D341Med (cell line): ENCODE measurements around the gene NMU.
"Not testable (repeated sequence)": the region's sequence is repeated elsewhere in the genome, so short reads cannot be mapped to it uniquely, and the experiment has no call there.

ENCODE experiments used
- DNase-seq: peaks from one replicate; pipeline ENCODE4 v3.0.0; 2012; ENCODE audit warnings: low spot score

The NMU gene, protein sequence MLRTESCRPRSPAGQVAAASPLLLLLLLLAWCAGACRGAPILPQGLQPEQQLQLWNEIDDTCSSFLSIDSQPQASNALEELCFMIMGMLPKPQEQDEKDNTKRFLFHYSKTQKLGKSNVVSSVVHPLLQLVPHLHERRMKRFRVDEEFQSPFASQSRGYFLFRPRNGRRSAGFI

GRCh38 chr4:55635741-55636655, at the start of gene NMU:
Gene NMU, minus strand, starts transcription at chr4:55636298. Its CDS starts 106 bp downstream, at chr4:55636192.
- peak; percentile 79 for DNase-seq

GRCh38 chr4:55684276-55684675, 48.2 kb upstream of the NMU start:
- DNase-seq, result no peak

DNA sequence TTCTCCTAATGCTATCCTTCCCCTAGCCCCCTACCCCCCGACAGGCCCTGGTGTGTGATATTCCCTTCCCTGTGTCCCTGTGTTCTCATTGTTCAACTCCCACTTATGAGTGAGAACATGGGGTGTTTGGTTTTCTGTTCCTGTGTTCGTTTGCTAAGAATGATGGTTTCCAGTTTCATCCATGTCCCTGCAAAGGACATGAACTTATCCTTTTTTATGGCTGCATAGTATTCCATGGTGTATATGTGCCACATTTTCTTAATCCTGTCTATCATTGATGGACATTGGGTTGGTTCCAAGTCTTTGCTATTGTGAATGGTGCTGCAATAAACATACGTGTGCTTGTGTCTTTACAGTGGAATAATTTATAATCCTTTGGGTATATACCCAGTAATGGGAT, 46.7 kb upstream of the NMU start:
- not testable (repeated sequence) for DNase-seq

- DNase-seq, result no peak
These were observed 46.2 kb upstream of the NMU start for GRCh38 chr4:55682295-55682694.

GRCh38 chr4:55681430-55681829, 45.3 kb upstream of the NMU start:
- no peak for DNase-seq

DNA sequence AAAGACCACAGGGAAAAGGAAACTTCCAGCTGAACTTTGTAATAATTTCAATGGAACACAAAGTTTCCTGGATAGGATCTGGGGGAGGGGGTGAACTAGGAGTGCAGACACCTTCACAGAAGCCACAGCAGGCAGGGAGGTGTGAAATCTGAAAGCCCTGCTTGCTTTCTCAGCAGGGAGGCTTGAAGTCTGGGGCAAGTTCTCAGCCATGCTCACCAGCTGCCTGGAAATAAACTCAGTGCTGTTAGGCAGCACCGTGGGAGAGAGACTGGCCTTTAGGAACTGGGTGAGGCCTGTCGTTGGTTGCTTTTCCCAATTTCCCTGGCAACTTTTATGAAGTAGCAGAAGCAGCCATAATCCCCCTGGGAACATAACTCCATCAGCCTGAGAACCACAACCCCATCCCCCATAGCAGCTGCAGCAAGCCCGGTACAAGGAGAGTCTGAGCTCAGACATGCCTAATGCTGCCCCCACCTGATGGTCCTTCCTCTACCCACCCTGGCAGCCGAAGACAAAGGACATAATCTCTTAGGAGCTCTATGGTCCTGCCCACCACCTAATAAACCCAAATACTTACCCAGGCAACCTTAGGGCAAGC, 39.2 kb upstream of the NMU start:
- DNase-seq, result no peak

DNA sequence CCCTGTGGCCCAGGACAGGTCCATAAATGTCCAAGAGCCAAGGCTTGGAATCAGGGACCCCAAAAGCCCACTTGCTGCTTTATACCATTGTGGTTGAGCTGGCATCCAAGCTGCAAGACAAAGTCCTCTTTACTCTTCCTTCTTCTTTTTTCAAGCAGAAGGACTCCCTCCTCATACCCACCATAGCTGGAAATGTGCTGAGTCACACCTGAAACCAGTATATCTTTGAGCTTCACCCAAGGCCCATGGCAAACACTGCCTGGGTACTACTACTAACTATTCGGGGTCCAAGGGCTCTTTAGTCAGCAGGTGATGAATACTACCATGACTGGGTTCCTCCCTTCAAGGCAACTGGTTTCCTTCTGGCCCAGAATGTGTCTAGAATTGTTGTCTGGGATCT, 37.3 kb upstream of the NMU start:
- DNase-seq, result no peak

GRCh38 chr4:55671667-55672066, 35.6 kb upstream of the NMU start:
- no peak for DNase-seq

DNA sequence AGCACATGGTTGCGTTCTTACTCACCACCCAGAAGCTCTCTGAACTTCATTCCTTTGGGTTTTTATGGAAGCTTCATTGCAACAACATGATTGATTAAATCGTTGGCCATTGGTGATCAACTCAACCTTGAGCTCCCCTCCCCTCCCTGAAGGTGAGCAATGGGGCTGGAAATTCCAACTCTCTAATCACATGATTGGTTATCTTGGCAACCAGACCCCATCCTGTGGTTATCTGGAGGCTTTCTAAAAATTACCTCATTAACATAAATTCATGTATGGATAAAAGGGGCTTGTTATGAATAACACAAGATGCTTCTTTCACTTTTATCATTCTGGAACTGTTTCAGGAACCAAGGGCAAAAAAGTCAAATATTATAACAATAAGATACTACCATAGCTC, 34.6 kb upstream of the NMU start:
- DNase-seq, result no peak

DNA sequence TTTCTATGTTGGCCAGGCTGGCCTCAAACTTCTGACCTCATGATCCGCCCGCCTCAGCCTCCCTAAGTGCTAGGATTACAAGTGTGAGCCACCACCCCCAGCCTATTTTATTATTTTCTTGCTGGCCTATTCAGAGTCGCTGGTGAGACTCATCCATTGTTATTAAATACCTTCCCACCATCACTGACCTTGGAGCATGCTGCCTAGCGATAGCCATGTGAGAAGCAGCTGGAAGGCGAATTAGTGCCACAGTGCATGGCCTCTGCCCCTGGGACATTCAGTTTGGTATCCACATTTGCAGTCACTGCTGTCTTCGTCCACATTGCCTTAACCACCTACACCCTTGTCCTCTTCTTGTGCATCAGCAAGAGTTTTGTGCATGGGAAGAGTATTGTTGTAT, 32.4 kb upstream of the NMU start:
- no peak for DNase-seq

GRCh38 chr4:55666535-55666934, 30.4 kb upstream of the NMU start:
- DNase-seq, result no peak

DNA sequence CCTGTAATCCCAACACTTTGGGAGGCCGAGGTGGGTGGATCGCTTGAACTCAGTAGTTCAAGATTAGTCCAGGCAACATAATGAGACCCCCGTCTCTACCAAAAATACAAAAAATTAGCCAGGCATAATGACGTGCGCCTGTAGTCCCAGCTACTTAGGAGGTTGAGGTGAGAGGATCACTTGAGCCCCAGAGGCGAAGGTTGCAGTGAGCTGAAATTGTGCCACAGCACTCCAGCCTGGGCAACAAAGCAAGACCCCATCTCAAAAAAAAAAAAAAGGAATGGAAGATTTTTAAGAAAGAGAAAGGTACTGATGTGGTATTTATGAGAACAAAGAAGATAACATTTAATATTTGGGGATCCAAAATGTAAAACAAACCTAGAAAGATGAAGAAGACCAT, 27.0 kb upstream of the NMU start:
- DNase-seq, result no peak

DNA sequence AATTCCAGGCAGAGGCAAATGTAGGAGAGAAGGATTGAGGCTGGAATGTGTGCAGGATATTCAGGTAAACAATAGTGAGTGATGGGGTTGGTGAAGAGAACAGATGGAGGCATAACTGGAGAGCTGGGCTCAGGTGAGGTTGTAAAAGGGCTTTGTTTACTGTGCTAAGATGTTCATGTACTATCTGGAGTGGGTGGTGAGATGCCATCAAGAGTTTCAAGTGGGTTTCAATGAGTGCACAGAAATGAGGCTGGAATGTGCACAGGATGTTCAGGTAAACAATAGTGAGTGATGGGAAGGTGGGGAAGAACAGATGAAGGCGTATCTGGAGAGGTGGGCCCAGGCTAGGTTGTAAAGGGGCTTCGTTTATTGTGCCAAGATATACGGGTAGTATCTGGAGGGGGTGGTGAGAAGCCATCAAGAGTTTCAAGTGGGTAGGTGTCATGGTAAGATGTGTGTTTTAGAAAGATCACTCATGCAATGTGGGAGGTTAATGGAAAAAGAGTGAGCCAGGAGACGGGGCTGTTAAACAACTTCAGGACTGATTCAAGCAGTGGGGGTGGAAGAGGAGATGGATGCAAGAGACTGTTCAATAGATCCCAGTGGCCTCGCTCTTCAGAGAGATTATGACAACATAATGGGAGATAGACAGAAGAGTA, 25.4 kb upstream of the NMU start:
- DNase-seq, result no peak

DNA sequence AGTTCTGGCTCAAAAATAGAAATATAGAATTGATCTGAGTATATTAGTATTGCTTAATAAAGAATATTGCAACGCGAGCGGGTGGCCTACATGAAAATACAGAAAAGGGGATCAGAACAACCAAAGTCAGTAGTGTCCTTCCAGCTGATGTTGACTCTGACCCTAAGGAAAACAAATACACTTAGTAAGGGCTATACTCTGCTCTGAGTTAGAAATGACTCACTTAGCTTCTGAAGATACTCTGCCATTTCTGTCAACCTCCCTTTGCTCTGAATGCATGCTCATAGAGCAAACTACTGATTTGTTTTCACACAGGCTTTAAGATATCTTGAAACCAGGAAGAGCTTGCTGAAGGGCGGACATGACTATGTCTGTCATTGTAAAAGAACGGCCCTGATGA, 22.6 kb upstream of the NMU start:
- no peak for DNase-seq

- no peak for DNase-seq
These were observed 18.0 kb upstream of the NMU start for GRCh38 chr4:55654131-55654530.

- no peak for DNase-seq
These were observed 14.4 kb upstream of the NMU start for GRCh38 chr4:55650483-55650882.

DNA sequence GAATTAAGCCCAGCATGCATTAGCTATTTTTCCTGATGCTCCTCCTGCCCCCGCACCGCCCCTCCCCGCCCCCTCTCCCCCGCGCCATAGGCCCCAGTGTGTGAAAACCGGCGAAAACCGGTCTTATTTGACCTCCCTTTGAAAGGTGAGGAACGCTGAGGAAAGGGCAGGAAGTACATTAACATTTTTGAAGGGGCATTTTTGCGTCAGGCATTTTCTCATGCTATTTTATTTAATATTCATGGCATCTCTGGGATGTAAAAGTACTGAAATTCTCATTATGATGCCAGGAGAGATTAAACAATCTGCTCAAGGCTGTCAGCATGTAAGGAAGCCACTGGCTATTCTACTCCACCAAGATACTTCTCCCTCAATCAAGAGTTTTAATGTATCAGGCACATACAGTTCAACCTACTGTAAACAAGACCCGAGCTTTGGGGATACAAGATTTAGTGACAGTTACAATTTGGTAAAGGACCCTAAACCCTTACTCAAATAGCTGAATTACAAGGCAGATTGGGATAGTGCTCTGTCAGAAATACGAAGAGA, 1.2 kb upstream of the NMU start:
- DNase-seq, result no peak

- DNase-seq, result no peak
These were observed 530 bp upstream of the NMU start for GRCh38 chr4:55636656-55636999.

DNA sequence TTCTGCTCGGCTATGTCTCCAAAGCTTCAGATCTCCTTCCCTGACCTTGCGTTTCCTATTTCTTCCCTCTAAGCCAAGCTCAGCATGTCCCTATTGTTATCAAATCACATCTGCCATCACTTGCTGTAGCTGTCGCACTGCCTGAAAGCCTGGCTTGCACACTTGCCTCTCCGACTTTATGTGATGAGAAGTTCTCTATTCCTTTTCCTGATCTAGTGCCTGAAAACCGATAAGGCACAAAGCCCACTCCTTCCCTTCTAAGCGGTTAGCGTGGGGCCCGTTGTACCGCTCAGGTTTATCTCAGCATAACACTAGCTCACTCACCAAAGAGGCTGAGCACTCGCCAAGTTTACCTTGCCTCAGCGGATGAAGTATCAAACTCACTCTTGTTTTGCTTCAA, 816 bp downstream of the NMU start:
- DNase-seq, result no peak

DNA sequence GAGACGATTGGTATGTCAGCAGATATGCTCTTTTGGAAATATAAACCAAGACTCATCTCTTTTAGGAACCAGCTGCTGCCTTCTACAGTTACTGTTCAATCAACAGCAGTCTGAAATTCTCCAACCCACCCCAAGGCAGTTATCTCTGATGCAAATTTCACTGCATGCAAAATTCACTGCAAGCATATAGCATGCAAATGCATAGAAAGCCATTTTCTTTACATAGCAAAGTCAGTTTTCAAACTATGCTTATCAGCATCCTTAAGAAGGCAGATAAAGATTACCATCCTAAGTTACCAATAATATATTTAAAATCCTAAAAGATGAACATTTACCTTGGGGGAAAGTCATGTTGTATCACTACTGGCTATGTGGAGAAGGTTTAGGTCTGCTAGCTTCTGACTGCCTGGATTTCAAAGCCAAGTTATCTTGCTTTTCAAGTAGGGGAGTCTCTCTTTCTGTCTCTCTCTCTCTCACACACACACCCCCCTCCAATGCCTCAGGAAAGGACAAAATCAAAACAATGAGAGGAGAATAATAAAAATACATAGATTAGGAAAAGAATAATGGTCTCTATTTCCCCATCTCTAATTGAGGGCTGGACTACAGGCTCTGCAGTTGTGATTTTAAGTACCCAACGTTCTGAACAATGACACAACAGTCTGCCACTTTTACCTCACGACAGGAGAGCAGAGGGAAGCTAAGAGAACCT, 1.5 kb downstream of the NMU start:
- no peak for DNase-seq

GRCh38 chr4:55633903-55634302, 2.2 kb downstream of the NMU start:
- DNase-seq, result no peak

DNA sequence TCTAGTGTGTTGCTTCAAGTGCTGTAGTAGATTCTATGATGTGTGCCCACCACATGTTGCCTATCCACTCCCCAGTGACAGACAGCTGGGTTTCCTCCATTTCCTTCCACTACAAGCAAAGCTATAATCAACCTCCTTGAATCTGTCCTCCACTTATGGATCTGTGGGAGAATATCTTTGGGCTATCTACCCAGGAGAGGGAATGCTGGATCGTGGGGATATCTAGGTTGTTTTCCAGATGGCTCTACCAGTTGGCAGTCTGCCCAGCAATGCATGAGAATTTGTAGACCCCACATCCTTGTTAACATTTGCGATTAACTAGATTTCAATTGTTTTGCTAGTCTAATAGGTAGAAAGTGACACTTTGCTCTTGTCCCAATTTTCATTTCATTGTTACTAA, 10.3 kb downstream of the NMU start:
- DNase-seq, result no peak
